ENCODE measurements around the gene PLEK.
"Not testable (repeated sequence)": the region's sequence is repeated elsewhere in the genome, so short reads cannot be mapped to it uniquely, and the experiment has no call there.

The PLEK gene

DNA sequence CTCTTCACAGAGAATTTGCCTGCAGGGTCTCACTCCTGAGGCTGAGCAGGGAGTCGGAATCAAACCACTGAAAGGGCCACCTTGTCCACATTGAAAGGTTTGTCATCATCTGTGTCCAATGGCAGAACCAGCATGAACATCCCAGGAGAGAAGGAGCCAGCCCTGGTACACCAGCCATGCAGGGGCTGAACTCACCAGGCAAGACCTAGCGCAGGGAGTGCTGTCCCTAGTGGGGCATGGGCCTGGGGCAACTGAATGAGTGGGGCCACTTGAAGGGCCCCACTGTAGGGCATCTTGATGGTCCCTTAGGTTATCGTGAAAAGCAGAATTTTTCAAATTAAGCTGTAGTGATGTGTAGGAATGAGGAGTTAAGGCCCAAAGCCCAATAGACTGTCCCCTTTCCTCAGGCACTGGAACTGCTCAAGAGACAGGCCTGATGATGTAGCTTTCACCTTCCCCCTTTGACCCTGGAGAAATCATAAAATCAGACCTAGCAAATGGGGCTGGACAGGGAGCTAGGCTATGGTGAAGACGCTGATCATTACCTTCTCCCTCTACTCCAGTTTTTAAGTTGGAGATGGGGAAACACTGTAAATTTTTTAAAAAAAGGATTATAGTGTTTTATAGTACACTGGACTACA, 8.4 kb upstream of the PLEK start:
- no peak for DNase-seq

- DNase-seq, result no peak
Observed at GRCh38 chr2:68357605-68358337, 7.3 kb upstream of the PLEK start.

- no peak for DNase-seq
Observed at GRCh38 chr2:68359889-68360288, 5.2 kb upstream of the PLEK start.

DNA sequence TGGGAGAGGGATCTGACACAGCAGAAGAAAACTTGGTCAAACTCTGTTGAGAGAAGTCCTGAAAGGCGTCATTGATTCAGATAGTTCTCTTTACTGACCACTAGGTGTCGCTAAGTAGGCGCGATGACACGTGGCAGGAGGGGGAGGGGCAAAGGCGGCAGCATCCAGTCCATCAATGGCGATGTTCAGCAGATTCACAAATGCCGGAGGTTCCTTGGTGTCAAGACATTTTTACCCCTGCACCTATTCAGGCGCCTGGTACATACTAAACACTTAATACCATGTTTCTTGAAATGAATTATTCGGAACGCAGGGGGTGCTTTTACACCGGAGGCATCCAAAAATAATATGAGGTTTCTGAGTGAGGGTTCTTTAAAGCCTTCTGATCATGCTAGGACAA, 3.0 kb upstream of the PLEK start:
- DNase-seq, result no peak

DNA sequence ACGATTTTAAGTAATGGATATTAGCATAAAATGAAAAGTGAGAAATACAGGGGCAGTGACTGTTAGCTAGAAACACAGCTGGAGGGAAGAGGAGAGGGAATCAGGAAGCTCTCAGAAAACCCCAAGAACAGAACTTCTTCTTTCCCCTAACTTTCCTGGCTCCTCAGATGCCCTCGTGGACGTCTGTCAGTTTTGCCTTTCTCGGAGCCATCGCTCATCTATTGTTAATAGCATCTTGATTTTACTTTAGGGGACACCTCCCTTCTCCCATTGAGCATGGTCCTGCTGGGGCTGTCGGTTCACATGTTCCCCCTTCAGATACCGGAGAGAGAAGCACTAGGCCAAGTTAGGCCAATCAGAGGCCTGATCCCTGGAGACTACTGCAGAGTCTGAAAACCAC, 2.3 kb upstream of the PLEK start:
- no peak for DNase-seq

DNA sequence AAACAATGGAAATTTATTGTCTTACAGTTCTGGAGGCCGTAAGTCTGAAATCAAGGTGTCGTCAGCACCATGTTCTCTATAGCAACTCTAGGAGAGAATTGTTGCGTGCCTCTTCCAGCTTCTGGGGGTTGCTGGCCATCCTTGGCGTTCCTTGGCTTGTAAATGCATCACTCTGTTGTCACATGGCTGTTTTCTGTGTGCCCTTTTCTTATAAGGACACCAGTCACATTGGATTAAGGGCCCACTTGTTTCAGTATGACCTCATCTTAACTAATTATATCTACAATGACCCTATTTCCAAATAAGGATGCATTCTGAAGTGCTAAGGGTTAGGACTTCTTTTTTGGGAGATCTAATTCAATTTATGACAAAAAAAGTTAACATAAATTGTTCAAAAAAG, 1.4 kb upstream of the PLEK start:
- no peak for DNase-seq

- no peak for DNase-seq
Observed at GRCh38 chr2:68366083-68366560, 1.0 kb downstream of the PLEK start.

DNA sequence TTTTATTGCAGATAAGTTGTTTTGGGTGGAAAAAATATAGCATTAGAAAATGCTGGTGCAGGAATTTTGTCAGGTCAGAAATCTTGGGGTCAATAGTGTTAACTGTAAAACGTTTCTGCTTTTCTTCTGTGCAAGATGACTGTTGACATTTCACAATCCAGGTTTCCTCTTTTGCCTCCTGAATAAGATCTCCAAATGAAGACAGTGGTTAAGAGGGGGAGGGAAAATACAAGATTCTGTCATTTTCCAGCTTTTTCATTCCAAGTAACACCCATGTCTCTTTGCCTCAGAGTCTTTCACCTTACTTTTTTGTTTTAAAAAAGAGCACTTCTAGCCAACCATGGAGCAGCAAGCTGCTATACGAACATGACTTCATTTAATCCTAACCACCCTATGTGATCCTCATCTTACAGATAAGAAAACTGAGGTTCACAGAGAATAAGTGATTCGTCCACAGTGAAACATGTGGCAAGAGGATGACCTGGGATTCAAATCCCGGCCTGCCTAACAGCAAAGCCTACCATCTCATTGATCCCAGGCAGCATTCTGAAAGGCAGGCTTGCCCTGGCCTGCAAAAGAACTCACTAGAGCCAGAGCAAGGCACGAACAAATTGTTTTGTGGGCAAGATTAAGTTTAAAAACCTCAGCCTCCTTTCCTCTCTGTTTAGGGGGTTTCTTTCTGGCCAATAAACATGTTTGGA, 3.0 kb downstream of the PLEK start:
- no peak for DNase-seq

GRCh38 chr2:68368654-68369336, 3.7 kb downstream of the PLEK start:
- no peak for DNase-seq

GRCh38 chr2:68369337-68369734, 4.3 kb downstream of the PLEK start:
- no peak for DNase-seq

GRCh38 chr2:68371138-68371537, 6.1 kb downstream of the PLEK start:
- no peak for DNase-seq

DNA sequence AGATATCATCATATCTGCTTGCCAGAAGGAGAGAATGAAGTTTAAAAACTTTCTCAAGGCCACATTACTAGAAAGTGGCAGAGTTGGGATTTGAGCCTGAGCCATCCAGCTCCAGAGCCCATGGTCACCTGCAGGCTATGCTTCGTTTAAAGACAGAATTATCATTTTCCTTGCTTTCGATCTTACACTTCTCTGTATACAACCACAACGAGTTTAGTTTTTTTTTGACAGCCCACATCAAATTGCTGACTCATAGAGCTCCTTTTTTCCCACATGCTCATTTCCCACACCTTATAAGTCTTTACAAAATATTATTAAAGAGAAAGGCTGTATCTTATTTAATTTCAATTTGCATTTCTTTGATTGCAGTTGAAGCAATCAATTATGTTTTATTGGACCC, 6.5 kb downstream of the PLEK start:
- no peak for DNase-seq

DNA sequence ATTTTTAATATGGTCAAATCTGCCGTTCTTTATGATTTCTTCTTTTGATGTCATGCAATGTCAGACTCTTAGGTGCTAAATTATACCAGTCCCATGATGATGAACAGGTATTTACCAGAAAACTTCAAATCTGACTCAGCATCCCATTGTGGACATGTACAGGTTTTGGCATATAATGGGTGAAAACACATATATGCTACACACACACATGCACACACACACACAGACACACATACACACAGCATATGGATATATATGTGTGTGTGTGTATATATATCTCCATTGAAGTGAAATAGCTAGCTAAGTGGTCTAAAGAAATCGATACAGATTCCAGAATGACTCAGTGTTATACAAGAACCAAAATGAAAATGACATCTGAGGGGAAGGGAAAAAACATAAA, 7.4 kb downstream of the PLEK start:
- DNase-seq, result no peak

DNA sequence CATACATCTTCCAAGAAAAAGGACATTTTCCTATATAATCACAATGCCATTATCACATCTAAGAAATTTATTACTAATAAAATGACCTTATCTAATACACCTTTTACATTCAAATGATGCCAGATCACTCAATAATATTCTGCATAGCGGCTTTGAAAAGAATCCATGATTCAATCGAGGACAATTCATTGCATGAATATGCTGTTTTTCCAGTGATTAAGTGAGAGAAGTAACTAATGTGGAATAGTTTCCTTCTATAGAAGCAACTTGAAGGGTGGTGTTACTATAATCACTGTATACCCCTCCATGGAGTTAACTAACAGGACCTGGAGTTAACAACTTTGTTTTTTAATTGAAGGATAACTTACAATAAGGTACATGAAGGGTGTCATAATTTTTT, 9.1 kb downstream of the PLEK start:
- DNase-seq, result no peak

GRCh38 chr2:68375582-68375981, 10.5 kb downstream of the PLEK start:
- DNase-seq, result no peak

GRCh38 chr2:68377137-68377780, 12.2 kb downstream of the PLEK start:
- no peak for DNase-seq

DNA sequence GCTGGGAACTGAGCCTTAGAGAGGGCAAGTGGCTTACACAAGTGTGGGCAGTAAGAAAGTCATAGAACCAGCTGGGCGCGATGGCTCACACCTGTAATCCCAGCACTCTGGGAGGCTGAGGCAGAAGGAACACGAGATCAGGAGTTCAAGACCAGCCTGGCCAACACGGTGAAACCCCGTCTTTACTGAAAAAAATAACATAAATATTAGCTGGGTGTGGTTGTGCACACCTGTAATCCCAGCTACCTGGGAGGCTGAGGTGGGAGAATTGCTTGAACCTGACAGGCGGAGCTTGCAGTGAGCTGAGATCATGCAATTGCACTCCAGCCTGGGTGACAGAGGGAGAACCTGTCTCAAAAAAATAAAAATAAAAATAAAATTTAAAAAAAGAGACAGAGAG, 13.7 kb downstream of the PLEK start:
- not testable (repeated sequence) for DNase-seq

- DNase-seq, result no peak
Observed at GRCh38 chr2:68379184-68379708, 14.2 kb downstream of the PLEK start.

GRCh38 chr2:68383778-68384177, 18.7 kb downstream of the PLEK start:
- no peak for DNase-seq

GRCh38 chr2:68384485-68385107, 19.5 kb downstream of the PLEK start:
- no peak for DNase-seq

DNA sequence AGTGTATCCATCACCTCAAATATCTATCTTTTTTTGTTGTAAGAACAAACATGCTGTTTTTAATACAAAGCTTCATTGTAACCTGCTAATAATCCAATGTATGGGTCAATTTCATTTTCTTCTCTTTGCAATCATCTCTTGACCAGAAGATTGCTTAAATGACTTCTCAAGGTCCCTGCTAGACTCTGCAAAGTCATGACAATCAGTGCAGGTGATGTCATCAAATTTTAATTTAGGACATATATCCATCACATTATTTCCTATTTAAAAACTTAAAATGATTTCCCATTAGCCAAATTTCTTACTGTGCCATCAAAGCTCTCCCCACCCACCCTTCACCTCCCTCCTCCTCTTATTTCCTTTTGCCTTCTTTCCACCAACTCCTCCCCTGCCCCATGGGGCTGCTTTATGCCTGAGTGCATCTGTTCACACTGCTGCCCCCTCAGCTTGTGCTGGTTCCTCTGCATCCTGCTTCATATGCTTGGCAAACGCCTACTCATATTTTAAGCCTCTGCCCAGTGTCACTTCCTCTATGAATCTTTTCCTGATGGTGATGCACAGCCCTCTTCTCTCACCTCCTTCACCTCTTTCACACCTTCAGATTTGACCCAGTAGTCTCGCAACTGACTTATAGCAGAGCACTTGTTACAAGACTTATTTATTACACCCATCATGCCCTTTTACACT, 20.3 kb downstream of the PLEK start:
- no peak for DNase-seq

- no peak for DNase-seq
Observed at GRCh38 chr2:68385907-68386287, 20.8 kb downstream of the PLEK start.
